ENCODE measurements around the gene PSTPIP1. TPM values are rescaled to one million over a fixed set of nuclear protein-coding genes. Genes with fewer than 3 reads are reported as not detected.

Gene PSTPIP1
- total RNA-seq, 1 donor from 2014 or later: 18.4 TPM

DNA sequence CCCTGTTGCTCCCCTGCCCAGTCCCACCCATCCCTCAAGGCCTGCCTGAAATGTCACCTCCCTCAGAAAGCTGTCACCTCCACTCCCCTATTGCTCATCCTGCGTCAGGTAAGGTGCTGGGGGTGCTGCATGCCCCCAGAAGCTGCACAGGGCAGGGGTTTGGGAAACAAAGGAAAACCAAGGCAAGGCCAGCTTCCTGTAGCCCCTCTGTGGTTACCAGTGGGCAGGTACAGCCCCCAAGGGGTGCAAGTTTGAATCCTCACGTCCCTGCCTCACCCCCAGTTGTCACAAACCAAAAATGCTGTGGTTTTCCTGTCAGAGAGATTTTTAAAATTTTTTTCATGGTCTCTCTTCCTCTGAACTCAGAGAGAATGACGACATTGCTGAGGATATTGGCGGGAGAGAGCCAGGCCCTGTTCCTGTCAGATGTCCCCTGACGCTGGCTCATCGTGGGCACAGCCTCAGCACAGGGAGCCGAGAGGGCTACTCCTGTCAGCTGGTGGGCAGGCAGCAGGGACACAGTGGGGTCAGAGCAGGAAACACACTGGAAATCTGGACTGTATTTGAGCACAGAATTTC, 27.0 kb downstream of the PSTPIP1 start:
- Histone ChIP-seq H3K27me3 (ENCODE audit: low read depth) (no peaks in the 10 kb centered on the region), H3K27ac (no peak overlapping the region), H3K4me3 (no peak overlapping the region), H3K4me1 (peaks cover 7% of the 10 kb centered on the region), H3K9me3 (no peaks in the 10 kb centered on the region), H3K36me3 (no peaks in the 10 kb centered on the region)
- intact Hi-C loops (cut with DNase I): no loop called here
- TF ChIP-seq, protein P1, sequence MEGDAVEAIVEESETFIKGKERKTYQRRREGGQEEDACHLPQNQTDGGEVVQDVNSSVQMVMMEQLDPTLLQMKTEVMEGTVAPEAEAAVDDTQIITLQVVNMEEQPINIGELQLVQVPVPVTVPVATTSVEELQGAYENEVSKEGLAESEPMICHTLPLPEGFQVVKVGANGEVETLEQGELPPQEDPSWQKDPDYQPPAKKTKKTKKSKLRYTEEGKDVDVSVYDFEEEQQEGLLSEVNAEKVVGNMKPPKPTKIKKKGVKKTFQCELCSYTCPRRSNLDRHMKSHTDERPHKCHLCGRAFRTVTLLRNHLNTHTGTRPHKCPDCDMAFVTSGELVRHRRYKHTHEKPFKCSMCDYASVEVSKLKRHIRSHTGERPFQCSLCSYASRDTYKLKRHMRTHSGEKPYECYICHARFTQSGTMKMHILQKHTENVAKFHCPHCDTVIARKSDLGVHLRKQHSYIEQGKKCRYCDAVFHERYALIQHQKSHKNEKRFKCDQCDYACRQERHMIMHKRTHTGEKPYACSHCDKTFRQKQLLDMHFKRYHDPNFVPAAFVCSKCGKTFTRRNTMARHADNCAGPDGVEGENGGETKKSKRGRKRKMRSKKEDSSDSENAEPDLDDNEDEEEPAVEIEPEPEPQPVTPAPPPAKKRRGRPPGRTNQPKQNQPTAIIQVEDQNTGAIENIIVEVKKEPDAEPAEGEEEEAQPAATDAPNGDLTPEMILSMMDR (IDR thresholded peaks at IDR 0.05): no peak
- ATAC-seq: no peak
- DNase-seq: peak; percentile 44

DNA sequence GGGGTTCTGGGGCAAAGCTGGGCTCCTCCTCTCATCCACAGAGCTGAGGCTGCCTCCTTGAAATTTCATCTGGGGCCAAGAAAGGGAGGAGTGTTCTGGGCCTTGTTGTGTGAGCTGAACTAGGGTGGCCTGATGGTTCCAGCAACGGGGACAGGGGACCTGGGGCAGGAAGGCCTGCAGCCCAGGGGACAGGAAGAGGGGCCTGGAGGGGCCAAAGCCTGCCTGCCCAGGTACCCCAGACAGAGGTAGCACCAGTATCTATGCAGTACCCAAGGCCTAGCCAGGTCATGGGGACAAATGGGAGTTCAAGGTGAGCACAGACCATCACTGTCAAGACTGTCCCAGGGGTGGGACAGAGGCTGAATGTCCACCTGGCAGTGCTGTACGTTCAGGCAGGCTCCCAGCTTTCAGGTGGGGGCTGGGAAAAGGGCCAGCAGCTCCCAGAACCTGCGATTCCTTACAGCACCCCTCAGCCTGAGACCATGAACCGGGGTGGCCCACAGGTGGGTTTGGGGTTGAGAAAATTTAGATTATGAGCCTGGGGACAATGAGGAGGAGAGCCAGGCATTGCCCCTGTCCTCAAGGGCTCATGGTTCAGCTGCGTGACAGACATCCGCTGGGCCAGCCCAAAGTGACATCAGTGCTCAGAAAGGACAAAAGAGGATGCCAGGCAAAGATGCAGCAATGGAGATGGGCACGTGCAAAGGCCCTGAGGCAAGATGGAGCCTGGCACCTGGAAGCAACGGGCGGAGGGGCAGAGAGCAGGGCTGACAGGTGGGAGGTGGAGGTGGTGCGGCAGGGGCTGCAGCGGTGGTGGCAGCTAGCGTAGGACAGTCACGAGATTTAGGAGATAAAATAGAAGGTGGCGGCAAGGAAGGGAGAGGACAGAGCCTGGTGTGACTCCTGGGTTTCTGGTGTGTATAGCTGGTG, 28.0 kb downstream of the PSTPIP1 start:
- intact Hi-C loops (cut with DNase I): no loop called here
- Histone ChIP-seq H3K4me3 (no peak overlapping the region), H3K4me1 (peaks cover 7% of the 10 kb centered on the region), H3K36me3 (no peaks in the 10 kb centered on the region), H3K9me3 (no peaks in the 10 kb centered on the region), H3K27ac (no peak overlapping the region), H3K27me3 (ENCODE audit: low read depth) (no peaks in the 10 kb centered on the region)
- TF ChIP-seq, protein P1 (IDR thresholded peaks at IDR 0.05): no peak
- ATAC-seq (no peak), DNase-seq (no peak)

DNA sequence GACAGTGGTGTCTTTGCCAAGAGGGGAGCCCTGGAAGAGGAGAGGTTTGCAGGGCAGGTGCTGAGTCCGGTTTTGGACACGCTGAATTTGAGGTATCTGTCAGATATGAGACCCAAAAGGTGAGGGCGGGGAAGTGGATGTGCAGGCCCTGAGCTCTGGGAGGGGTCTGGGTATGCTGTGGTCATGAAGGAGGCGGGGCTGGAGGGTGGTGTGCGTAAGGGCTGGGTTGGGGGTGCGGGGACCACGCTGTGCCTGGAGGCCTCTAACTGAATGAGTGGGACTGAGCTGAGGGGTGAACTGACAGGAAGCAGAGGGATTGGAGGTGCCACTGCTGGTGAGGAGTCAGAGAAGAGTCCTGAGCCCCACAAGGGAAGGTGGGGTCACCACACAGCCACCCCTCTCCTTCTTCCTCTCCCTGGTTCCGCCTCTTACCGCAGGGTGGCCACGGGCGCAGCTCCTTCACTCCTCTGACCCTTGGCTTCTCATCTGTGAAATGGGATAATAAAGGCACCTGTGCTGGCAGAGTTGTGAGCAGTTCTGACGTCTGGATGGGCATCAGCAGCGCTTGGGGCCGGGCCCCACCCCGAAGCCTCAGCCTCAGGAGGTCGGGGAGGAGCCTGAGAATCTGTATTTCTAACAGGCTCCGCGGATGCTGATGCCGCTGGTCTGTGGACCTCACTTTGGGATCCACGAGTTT, 28.8 kb downstream of the PSTPIP1 start:
- no peaks in the 10 kb centered on the region for H3K36me3 ChIP-seq
- H3K9me3 ChIP-seq: no peaks in the 10 kb centered on the region
- ATAC-seq (no peak), DNase-seq (no peak)
- H3K27me3 ChIP-seq (ENCODE audit: low read depth): no peaks in the 10 kb centered on the region
- TF ChIP-seq, protein P1 (IDR thresholded peaks at IDR 0.05): no peak
- peaks cover 12% of the 10 kb centered on the region for H3K4me1 ChIP-seq
- H3K27ac ChIP-seq: no peak overlapping the region
- intact Hi-C loops (cut with DNase I): no loop called here
- no peak overlapping the region for H3K4me3 ChIP-seq

DNA sequence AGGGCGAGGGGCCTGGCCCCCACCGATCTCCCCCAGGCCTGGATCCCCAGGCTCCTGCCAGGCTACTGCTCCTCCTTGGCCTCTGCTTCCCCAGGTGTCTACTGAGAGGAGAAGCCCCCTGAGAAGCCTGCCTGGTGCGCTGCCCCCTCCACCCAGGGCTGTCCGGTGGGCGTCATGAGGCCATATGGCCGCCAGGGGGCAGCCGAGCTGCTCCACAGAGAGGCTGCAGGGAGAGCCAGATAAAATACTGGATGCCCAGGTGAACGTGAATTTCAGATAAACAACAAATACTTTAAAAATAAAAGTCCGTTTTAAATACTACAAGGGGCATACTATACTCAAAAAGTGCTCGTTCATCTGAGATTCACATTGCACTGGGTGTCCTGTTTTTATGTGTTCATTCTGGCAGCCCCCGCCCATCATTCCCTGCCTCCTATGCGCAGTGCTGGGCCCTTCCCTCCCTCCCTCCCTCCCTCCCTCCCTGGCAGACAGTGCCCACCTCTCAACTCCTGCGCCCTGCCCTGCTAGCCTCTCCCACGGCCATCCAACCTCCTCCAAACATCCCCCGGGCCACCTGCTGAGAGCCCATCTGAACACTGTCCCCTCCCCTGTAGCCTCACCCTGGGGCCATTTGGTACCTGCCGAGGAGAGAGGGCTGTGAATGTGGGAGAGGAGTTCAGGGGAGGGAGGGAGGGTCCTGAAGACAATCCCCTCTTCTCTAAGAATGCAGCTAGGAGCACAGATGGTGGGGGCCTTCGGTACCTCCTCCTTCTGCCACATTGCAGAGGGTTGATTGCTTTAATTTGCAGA, 29.6 kb downstream of the PSTPIP1 start:
- no peaks in the 10 kb centered on the region for H3K9me3 ChIP-seq
- peaks cover 12% of the 10 kb centered on the region for H3K4me1 ChIP-seq
- TF ChIP-seq, protein P1 (IDR thresholded peaks at IDR 0.05): peak; percentile 97
- H3K27me3 ChIP-seq (ENCODE audit: low read depth): no peaks in the 10 kb centered on the region
- intact Hi-C loops (cut with DNase I): no loop called here
- ATAC-seq: peak; percentile 56 to 72
- DNase-seq: peak; percentile 75
- H3K36me3 ChIP-seq: no peaks in the 10 kb centered on the region
- no peak overlapping the region for H3K27ac ChIP-seq
- H3K4me3 ChIP-seq: no peak overlapping the region
